PC-3 (cell line): ENCODE results near the gene TFDP1. TPM values are rescaled to one million over a fixed set of nuclear protein-coding genes. Genes with fewer than 3 reads are reported as not detected.

Experiments
- ATAC-seq: fragments of 200-7000 bp; cut with Tn5 transposase; 2 replicates; pipeline ENCODE4 v1.9.1; 2020; ENCODE audit warnings: mild to moderate bottlenecking, moderate library complexity
- BruUV-seq: library from RNA; stranded (reverse); fragments of 400-500 nt; replicated peaks from 2 replicates; lab custom pipeline; 2021; lab: Mats Ljungman, UMichigan
- CTCF ChIA-PET: fragments of 300-600 bp; sonication (Branson Sonifier 250); formaldehyde crosslinking; loops from one replicate; lab custom pipeline; 2022; ENCODE audit warnings: antibody characterized with exemption; lab: Charles Lee
- POLR2A ChIA-PET: fragments of 300-600 bp; sonication (Branson Sonifier 250); formaldehyde crosslinking; loops from one replicate; lab custom pipeline; 2022; ENCODE audit warnings: antibody characterized with exemption; ENCODE audit not compliant: unreplicated experiment; lab: Charles Lee
- DNase-seq: peaks from one replicate; pipeline ENCODE4 v3.0.0-alpha.2; 2015
- H2AFZ ChIP-seq: fragments of 300-600 bp; sonication (generic); 2 replicates; pipeline ENCODE4 v1.6.0; 2016; ENCODE audit warnings: antibody characterized with exemption, low read length
- H3F3A ChIP-seq: fragments of 300-600 bp; sonication (generic); one replicate; pipeline ENCODE4 v1.6.0; 2017; ENCODE audit warnings: antibody characterized with exemption, low read length, control low read depth, mild to moderate bottlenecking; ENCODE audit not compliant: unreplicated experiment
- H3K27ac ChIP-seq: fragments of 300-600 bp; sonication (generic); 2 replicates; pipeline ENCODE4 v1.5.1; 2016; ENCODE audit warnings: mild to moderate bottlenecking, low read length
- H3K27me3 ChIP-seq: fragments of 300-600 bp; sonication (generic); 2 replicates; pipeline ENCODE4 v1.6.1; 2016; ENCODE audit warnings: low read length, mixed read lengths
- H3K36me3 ChIP-seq: fragments of 300-600 bp; sonication (generic); 2 replicates; pipeline ENCODE4 v1.6.1; 2016; ENCODE audit warnings: low read depth, mixed run types, low read length, mixed read lengths
- H3K4me1 ChIP-seq: fragments of 300-600 bp; sonication (generic); 2 replicates; pipeline ENCODE4 v1.5.1; 2016; ENCODE audit warnings: low read length; ENCODE audit not compliant: insufficient read depth
- H3K4me2 ChIP-seq: fragments of 300-600 bp; sonication (generic); 2 replicates; pipeline ENCODE4 v1.6.0; 2016; ENCODE audit warnings: low read length
- H3K4me3 ChIP-seq: fragments of 300-600 bp; sonication (generic); 2 replicates; pipeline ENCODE4 v1.5.1; 2016; ENCODE audit warnings: mild to moderate bottlenecking, low read length, mixed read lengths
- H3K79me2 ChIP-seq: fragments of 300-600 bp; sonication (generic); 2 replicates; pipeline ENCODE4 v1.6.1; 2017; ENCODE audit warnings: low read length, mixed read lengths
- H3K9ac ChIP-seq: fragments of 300-600 bp; sonication (generic); 2 replicates; pipeline ENCODE4 v1.6.0; 2016; ENCODE audit warnings: mild to moderate bottlenecking, low read length
- H3K9me2 ChIP-seq: fragments of 300-600 bp; sonication (generic); replicated peaks from 2 replicates; pipeline ENCODE4 v1.6.1; 2016; ENCODE audit warnings: mixed run types, low read length, mixed read lengths
- H3K9me3 ChIP-seq: fragments of 300-600 bp; sonication (generic); 2 replicates; pipeline ENCODE4 v1.6.1; 2016; ENCODE audit warnings: low read length, mixed read lengths
- H4K20me1 ChIP-seq: fragments of 300-600 bp; sonication (generic); 2 replicates; pipeline ENCODE4 v1.6.1; 2016; ENCODE audit warnings: low read length, mixed read lengths
- CTCF ChIP-seq: fragments of 300-600 bp; sonication (generic); conservative IDR thresholded peaks from 2 replicates; pipeline ENCODE4 v1.5.1; 2017; ENCODE audit warnings: antibody characterized with exemption, low read depth, mild to moderate bottlenecking, low read length
- EZH2 ChIP-seq: fragments of 300-600 bp; sonication (generic); IDR thresholded peaks from one replicate; pipeline ENCODE4 v1.6.1; 2017; ENCODE audit warnings: antibody characterized with exemption, mild to moderate bottlenecking, low read length; ENCODE audit not compliant: unreplicated experiment
- EZH2phosphoT487 ChIP-seq: fragments of 300-600 bp; sonication (generic); IDR thresholded peaks from 2 replicates; pipeline ENCODE4 v1.6.1; 2018; ENCODE audit warnings: mild to moderate bottlenecking, antibody characterized with exemption, low read length, borderline replicate concordance
- intact Hi-C: fragments of 100-400 bp; cut with micrococcal nuclease; formaldehyde crosslinking; loops from 2 replicates; pipeline ENCODE4 v1.9.0; 2023
- total RNA-seq: library from RNA; depleted of rRNA; stranded (reverse); fragments of >200 nt; gene quantifications from 2 replicates; pipeline ENCODE4 v1.2.3, GENCODE V29; 2014

Gene TFDP1
- total RNA-seq, 1 experiment from 2014 or later, result 89.5 TPM

GRCh38 chr13:113665597-113666328 is 81.2 kb downstream of the TFDP1 start:
- BruUV-seq, result no TSS peak
- TF ChIP-seq EZH2phosphoT487 (no peak), CTCF (no peak), EZH2 (no peak)
- no peak overlapping the region for H3K27ac ChIP-seq
- H4K20me1 ChIP-seq, result no peaks in the 10 kb centered on the region
- CTCF ChIA-PET, result no interaction called here
- ATAC-seq (no peak), DNase-seq (no peak)
- no peaks in the 10 kb centered on the region for H3K4me1 ChIP-seq
- H3K27me3 ChIP-seq, result no peaks in the 10 kb centered on the region
- no peak overlapping the region for H3K4me3 ChIP-seq
- POLR2A ChIA-PET, result no interaction called here
- no peak overlapping the region for H3K9ac ChIP-seq
- H3K36me3 ChIP-seq, result no peaks in the 10 kb centered on the region
- no peaks in the 10 kb centered on the region for H3F3A ChIP-seq
- intact Hi-C loops, result no loop called here
- H2AFZ ChIP-seq, result no peak overlapping the region
- H3K9me3 ChIP-seq, result no peaks in the 10 kb centered on the region
- H3K9me2 ChIP-seq, result no peaks in the 10 kb centered on the region
- no peak overlapping the region for H3K4me2 ChIP-seq
- H3K79me2 ChIP-seq, result no peaks in the 10 kb centered on the region

GRCh38 chr13:113666329-113666670 is 81.7 kb downstream of the TFDP1 start:
- intact Hi-C loops, result no loop called here
- H3K79me2 ChIP-seq, result no peaks in the 10 kb centered on the region
- no peak overlapping the region for H3K27ac ChIP-seq
- CTCF ChIA-PET, result no interaction called here
- no peaks in the 10 kb centered on the region for H3K4me1 ChIP-seq
- TF ChIP-seq CTCF (no peak), EZH2 (no peak), EZH2phosphoT487 (no peak)
- no peaks in the 10 kb centered on the region for H3K27me3 ChIP-seq
- no TSS peak for BruUV-seq
- DNase-seq (no peak), ATAC-seq (no peak)
- H3F3A ChIP-seq, result no peaks in the 10 kb centered on the region
- no peak overlapping the region for H3K4me2 ChIP-seq
- POLR2A ChIA-PET, result no interaction called here
- no peak overlapping the region for H3K4me3 ChIP-seq
- H3K9me2 ChIP-seq, result no peaks in the 10 kb centered on the region
- no peaks in the 10 kb centered on the region for H4K20me1 ChIP-seq
- no peaks in the 10 kb centered on the region for H3K9me3 ChIP-seq
- H3K9ac ChIP-seq, result no peak overlapping the region
- no peak overlapping the region for H2AFZ ChIP-seq
- H3K36me3 ChIP-seq, result no peaks in the 10 kb centered on the region

GRCh38 chr13:113666951-113667701 is 82.6 kb downstream of the TFDP1 start, which contains the start of gene GRK1:
Gene GRK1 (plus strand): TSS chr13:113667219. CDS start chr13:113667387, 168 bp downstream.
- TF ChIP-seq CTCF, result no peak
- no peak for TF ChIP-seq EZH2
- no peak for TF ChIP-seq EZH2phosphoT487
- Histone ChIP-seq H3K9me2 (no peaks in the 10 kb centered on the region), H3K27me3 (no peaks in the 10 kb centered on the region), H3K4me2 (no peak within 1 kb of the TSS), H3K9me3 (no peaks in the 10 kb centered on the region), H3K9ac (no peak within 1 kb of the TSS), H3K36me3 (no peaks in the 10 kb centered on the region), H3K79me2 (no peaks in the 10 kb centered on the region), H3F3A (no peaks in the 10 kb centered on the region), H2AFZ (no peak within 1 kb of the TSS), H3K27ac (no peak within 1 kb of the TSS), H4K20me1 (no peaks in the 10 kb centered on the region), H3K4me1 (no peaks in the 10 kb centered on the region), H3K4me3 (no peak within 1 kb of the TSS)
- DNase-seq, result no peak
- intact Hi-C loops, result no loop called here
- POLR2A ChIA-PET, result no interaction called here
- no peak for ATAC-seq
- CTCF ChIA-PET, result no interaction called here
- no TSS peak for BruUV-seq
